NCI-H2196 (cell line): Measurements from ENCODE around the gene VPS33B.
"Not testable (repeated sequence)": the region's sequence is repeated elsewhere in the genome, so short reads cannot be mapped to it uniquely, and the experiment has no call there.

Source experiments
- DNase-seq: peaks from one replicate; lab custom pipeline; 2025; ENCODE audit not compliant: unreplicated experiment; lab: John Stamatoyannopoulos, UW

VPS33B gene

DNA sequence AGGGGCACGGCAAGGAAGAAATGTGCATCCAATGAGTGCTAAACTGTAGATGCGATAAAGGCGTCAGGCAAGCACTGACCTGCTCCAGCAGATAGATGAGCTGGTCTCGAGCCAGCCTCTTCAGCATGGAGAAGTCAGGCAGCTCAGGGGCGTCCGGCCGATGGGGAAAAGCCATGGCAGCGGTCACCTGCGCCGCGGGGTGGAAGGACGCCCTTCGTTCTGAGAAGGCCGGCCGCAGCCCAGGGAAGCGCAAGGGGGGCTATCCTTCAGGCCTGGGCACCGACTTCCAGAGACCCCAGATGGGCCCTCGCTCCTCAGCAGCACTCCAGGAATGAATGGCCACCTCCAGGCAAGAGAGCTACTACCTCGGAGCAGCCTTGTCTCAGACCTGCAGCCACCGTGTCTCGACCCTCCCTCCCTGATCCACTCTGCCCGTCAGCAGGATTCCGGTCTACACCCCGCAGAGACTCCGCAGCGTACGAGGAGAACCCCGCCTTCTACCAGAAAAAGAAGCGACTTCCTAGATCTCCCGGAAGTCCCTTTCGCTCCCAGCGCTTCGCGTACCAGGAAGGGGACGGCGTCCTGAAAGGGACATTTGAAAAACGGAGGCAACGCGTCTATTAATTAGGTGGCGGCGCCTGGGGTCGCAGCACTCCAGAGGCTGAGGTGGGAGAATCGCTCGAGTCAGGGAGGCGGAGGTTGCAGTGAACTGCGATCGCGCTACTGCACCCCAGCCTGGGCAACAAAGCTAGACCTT lies at the start of gene VPS33B:
VPS33B (minus strand) TSS at position 520 of the 757 bp plus-strand sequence; CDS start at position 175, 345 bp downstream.
- DNase-seq, result peak; percentile 56

DNA sequence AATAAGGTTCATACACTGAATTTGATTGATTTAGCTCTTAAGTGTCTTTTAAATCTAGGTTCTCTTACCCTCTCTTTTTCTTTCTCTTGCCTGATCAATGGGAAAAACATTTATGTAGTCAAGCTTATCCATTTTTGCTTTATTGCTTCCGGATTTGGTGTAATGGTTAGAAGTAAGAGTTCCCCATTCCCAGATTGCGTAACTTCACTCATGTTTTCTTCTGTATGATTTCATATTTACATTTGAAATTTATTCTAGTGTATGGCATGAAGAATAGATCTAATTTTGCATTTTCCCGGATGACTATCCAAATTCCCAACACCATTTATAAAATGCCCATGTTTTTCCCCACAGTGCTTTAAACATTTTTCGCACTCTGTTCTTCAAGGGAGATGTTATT lies 49.8 kb upstream of the VPS33B start:
- DNase-seq, result no peak

DNA sequence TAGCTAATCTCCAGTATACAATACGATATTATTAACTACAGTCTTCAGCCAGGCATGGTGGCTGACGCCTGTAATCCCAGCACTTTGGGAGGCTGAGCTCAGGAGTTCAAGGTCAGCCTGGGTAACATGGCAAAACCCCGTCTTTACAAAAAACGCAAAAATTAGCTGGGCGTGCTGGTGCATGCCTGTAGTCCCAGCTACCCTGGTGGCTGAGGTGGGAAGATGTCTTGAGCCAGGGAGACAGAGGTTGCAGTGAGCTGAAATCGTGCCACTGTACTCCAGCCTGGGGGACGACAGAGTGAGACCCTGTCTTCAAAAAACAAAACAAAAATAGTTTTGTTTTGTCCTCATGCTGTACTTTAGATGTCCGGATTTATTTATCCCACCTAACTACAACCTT lies 48.5 kb upstream of the VPS33B start:
- DNase-seq, result no peak

DNA sequence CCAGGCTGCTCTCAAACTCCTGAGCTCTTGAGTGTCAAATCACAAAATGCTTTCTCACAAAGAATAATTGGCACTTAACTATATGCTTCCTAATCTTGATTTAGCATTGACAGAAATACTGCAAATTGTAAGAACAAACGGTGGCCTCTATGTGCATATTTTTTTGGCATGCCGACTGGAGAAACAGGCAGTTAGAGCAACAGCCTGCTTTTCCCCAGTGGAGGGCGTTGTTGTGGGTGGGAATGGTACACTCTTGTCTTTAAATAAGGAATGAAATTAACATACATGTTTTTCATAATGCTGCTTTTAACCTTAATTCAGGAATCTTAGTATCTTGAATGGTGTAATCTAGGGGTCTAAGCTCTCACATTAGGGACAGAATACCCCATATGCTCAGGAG lies 46.6 kb upstream of the VPS33B start:
- DNase-seq, result no peak

DNA sequence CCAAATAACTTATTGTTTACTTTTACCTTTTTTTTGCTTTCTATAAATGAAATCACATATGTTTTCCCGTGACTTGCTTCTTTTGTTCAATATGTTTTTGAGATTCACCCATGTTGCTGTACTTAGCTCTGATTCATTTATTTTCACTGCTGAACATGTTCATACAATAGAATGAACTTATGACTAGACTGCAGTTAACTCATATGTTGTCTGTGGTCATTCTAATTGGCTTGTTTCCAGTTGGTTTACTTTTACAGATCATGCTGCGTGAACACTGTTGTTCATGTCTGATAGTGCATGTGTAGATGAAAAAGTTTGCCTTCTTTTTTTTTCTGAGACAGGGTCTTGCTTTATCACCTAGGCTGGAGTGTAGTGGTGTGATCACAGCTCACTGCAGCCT lies 46.0 kb upstream of the VPS33B start:
- no peak for DNase-seq

DNA sequence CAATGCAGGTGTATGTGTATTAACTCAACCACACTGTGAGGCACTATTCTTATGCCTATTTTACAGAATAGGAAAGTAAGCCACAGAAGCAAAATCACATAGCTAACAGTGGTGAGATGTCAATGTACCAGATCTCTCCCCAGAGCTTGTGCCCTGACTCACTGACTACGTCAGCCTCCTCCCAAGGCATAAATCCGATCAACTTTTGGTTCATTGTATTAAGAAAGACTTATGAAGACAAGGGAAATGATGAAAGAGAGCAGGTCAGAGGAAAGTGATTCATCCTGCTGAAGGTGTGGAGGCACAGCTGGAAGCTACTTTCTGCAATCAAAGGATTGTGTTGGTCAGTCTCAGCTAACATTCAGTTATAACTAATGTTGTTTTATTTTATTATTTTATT lies 44.6 kb upstream of the VPS33B start:
- no peak for DNase-seq

DNA sequence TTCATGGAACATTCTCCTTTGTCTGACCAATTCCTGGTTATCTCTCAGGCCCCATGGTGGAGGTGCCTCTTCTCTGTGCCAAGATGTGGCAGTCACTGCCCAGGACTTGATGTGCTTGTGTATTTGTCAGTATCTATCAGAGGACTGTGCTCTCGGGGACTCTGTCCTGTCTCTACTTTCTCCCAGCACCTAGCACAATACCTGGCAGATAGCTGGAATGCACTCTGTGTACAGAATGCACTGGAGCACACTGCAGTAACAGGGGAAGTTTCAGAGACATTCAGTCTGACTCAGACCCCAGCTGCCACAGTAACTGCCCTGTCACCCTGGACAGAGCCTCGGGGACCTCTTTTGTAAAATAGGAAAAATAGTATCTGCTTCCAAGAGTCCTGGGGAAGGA lies 43.1 kb upstream of the VPS33B start:
- DNase-seq, result no peak

DNA sequence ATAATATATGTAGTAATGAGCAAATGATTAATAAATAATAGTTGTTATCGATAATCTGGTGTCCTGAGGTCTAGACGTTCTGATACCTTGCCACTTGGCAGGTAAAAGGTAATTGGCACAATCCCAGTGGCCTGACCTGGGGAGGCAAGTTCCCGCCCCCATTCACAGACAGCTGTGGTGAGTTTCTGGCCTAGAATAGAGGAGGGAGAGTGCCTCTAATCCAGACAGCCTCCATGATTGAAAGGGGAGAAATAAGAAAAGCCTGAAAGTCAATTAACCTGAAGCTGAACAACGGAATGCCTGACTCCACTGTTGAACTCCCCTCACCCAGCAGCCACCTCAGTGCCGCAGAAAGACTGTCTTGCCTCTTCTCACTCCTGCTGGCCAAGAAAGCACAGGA lies 39.6 kb upstream of the VPS33B start:
- DNase-seq, result peak; percentile 19

DNA sequence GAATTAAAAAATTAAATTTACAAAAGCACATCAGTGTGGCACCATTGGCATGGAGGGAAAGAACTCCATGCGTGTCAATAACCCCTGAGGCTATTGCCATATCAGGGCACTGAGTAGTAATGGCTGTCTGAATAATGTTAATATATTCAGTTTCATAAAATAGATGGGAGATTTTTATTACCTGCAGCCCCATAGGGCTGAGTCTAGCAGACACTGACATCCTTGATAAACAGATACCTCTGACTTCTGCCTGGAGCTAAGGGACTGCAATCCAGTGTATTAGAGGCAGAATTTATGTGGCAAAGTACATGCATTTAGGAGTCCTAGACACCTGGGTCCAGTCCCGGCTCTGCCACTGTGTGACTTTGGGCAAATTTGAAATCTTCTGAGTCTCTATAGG lies 38.8 kb upstream of the VPS33B start:
- no peak for DNase-seq

DNA sequence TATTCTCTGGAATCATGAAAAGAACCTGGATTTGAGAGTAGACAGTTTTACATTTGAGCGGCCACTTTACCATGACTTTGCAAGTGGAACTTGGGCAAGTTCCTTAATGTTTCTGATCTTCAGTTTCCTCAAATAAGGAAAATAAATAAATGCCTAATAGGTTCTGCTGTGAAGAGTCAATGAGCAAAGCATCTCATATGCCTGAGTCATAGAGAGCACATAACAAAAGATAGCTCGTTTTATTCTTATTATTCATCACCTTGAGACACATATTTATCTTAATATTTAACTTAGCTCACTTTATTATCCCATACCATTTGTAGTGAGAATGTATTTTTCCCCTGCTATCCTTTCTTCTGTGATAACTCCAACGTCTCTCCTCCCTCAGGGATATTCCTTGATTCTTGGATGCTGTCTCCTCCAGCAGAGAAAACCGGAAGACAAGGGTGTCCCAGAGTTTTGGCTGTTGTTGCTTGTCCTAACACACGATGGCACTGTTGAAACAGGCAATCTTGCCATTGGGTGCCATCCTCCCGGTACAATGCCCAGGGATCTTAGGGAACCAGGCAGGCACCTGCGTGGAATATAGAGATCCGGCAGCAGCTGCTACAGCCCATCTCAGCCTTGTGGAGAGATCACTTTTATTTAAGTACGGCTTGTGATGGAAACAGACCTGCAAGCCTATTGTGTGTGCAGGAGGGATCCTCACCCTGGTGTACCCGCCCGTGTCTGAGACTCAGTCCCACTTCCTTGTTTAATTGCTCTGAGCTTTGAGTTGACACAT lies 33.3 kb upstream of the VPS33B start:
- DNase-seq, result peak; percentile 79

DNA sequence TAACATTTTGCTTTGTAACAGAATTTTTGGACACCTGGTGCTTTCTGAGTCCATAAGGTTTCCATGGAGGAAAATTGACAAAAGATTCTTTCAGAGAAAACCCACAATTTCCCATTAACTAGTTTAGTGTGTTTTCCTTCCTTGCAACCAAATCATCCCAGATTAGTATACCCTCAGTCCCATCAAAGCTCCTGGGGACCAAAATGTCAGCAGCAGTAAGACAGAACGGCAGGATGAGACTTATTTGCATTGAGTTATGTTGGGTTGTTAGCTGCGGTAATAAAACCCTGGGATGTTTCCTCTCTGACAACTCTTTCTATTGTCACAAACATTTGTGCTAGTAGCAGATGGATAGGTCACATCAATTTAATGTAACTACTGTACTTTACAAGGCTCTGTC lies 32.4 kb upstream of the VPS33B start:
- no peak for DNase-seq

DNA sequence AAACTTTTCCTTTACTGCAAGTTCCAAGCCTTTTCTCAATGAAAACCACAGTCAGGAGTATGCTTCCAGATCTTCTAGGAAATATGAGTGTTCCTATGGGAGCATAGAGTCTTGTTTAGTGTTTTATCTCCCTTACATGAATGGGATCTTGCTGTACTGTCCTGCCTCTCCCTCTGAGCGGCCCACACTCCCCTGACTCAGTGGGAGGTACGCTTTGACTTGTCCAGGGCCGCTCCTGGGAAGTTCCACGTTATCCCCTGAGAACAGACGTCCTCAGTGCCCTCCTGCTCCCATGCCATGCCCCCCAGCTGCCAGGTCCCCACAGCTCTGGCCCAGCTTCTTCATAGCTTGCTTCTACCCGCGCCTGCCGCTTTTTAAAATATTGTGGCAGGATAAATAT lies 28.9 kb upstream of the VPS33B start:
- no peak for DNase-seq

DNA sequence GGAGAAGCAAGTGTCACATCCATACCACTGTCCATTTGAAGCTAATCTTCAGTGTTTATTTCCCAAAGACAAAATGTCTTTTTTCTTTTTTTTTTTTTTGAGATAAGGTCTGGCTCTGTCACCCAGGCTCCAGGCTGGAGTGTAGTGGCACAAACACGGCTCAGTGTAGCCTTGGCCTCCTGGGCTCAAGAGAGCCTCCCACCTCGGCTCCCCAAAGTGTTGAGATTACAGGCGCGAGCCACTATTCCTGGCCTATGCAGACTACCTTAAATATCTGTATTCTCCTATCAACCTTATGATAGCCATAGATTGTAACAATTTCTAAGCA lies 27.7 kb upstream of the VPS33B start:
- DNase-seq, result no peak

DNA sequence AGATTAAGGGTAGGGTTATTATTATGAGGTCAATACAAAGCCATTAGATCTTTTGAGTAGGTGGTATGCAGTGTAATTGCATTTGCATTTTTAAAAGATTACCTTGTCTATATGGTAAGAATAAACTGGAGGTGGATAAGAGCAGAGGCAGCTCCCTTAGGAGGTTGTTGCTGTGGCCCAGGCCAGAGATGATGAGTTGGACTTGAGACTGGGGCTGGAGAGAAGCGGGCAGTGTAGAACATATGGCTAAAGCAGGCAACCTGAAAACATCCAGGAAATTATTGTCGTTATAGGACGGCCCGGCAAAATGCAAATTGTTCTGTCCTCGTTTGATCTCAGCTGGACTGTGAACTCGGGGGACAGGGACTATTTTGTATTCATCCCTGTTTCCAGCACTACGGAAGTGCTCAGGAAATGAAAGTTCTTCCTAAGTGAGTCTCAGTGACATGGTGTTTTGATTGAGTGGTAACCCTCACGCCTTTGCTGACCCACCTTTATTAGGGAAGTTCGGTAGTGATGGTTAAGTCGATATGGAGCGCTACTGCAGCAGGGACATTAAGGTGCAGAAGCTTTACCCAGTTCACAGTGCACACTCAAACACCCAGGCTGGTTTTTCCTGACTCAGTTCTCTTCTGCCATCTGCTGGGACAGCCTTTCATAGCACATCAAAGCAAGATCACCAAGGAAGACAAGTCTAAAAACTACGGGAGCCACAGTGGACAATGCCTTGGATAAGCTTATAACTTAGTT lies 27.2 kb upstream of the VPS33B start:
- DNase-seq, result peak; percentile 38

DNA sequence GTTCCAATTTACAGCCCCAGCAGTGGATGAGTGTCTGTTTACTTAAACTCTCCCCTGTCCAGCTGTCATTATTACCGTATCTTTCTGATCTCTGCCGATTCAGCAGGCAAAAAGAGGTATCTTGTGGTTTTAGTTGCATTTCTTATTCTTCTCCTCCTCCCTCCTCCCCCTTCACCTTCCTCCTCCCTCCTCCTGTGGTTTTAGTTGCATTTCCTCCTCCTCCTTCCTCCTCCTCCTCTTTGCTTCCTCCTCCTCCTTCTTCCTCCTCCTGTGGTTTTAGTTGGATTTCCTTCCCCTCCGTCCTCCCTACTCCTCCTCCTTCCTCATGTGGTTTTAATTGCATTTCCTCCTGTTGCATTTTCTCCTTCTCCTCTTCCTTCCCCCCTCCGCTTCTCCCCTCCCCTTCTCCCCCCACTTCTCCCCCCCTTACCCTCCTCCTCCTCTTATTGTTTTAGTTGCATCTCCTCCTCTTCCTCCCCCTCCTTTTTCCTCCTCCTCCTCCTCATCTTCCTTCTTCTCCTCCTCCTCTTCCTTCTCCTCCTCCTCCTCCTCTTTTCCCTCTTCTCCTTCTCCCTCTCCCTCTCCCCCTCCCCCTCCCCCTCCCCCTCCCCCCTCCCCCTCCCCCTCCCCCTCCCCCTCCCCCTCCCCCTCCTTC lies 25.3 kb upstream of the VPS33B start:
- no peak for DNase-seq

DNA sequence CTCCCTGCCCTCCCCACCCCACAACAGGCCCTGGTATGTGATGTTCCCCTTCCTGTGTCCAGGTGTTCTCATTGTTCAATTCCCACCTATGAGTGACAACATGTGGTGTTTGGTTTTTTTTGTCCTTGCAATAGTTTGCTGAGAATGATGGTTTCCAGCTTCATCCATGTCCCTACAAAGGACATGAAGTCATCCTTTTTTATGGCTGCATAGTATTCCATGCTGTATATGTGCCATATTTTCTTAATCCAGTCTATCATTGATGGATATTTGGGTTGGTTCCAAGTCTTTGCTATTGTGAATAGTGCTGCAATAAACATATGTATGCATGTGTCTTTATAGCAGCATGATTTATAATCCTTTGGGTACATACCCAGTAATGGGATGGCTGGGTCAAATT lies 23.7 kb upstream of the VPS33B start:
- DNase-seq, result not testable (repeated sequence)

DNA sequence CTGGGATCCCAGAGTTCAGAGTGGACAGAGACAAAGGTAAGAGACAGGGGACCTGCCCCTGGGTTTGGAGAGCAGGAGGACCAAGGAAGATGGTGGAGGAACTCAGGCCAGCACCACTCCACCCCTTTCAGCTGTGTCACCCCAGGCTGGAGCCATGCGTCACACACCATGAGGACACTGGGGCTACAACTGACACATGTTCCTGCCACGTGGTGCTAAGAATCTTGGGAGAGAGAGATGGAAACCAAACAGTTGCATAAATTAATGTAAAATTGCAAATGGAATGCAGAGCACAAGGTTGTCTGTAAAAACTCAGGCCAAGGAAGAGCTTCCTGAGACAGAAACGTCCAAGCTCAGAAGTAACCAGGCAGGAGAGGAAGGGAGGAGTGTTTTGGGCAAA lies 22.7 kb upstream of the VPS33B start:
- DNase-seq, result no peak

DNA sequence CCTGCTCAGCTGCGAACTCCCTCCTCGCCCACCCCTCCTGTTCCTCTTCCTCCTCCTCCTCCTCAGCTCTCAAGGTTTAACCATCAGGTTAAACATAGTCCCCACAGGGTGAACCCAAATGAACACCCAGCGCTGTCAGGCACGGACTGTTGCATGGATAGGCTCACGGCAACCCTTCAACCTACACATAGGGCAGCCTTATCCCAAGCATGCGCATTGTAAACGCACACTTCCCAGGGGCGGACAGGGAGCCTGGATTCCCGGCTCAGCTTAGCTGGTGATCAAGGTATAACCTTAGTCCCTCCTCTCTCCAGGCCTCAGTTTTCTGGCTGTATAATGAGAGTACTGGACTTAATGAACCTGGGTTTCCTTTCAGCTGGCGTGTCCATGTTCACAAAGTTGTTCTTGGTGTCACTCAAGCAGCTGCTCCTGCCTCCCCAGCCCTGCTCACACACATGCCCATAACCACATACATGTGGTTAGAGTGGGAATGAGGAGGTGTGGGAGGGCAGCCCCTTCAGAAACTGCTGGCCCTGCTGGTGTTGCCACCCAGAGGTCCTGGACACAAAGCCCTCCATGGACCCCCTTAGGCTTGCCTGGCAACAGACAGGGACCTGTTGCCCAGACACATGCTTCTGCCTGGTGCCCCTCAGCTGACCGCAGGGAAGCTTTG lies 20.9 kb upstream of the VPS33B start:
- DNase-seq, result no peak

DNA sequence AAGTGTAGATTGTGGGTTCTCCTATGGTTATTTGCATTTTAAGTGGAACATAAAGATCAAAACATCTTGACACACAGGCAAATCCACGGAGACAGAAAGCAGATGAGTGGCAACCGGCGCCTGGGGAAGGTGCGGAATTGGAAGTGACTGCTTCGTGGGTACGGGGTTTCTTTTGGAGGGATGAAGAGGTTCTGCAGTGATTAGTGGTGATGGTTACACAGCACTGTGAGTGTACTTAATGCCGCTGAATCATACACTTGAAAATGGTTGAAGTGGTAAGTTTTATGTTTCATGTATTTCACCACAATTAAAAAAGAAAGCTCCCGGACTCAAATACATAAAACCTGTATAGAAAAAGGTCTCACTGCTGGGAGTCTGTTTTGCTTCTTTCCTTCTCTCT lies 18.5 kb upstream of the VPS33B start:
- no peak for DNase-seq

DNA sequence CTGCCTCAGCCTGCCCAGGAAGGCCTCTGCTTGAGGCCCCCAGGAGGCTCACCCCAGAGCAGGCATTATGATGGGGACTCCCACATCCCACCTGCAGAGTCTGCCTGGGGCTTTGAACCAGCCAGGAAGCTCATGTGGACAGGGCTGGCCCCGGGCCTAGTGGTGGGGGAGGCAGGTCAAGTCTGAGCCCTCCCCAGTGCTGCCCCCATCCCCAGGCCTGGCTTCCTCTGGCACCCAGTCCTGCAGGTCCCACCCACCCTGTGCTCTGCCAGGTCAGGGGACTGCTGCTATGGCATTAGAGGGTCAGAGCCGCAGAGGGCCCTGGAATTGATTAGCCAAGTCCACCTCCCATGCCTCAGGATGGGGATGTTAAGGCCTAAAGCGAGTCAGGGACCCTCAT lies 17.6 kb upstream of the VPS33B start:
- DNase-seq, result no peak
